Hepatocyte (in vitro differentiated cells): ENCODE data around the gene NAB2.

Experiments used
- EZH2phosphoT487 ChIP-seq: fragments of 200-600 bp; sonication (generic); IDR thresholded peaks from one replicate; pipeline ENCODE4 v1.6.1; 2018; ENCODE audit warnings: antibody characterized with exemption, mild to moderate bottlenecking, low read depth, moderate library complexity; ENCODE audit not compliant: unreplicated experiment, severe bottlenecking
- TF ChIP-seq, protein P1 (sequence below): fragments of 200-600 bp; sonication (generic); IDR thresholded peaks from 2 replicates; pipeline ENCODE4 v1.5.1; 2016; ENCODE audit warnings: antibody characterized with exemption, mild to moderate bottlenecking; ENCODE audit not compliant: poor library complexity

DNA sequence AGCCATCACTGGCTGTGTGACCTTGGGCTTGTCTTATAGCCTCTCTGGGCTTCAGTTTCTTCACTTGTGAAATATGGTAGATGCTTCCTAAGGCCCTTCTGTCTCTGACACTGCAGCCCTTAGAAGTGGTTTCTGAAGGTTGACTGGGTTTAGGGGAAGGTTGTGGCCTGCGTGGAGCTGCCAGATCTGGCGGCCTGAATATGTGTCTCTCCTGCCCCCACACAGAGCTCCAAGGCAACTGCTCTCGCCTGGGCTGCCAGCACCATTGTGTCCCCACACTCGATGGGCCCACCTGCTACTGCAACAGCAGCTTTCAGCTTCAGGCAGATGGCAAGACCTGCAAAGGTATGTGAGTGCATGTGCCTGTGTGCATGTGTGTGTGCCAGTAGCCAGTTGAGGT, 54.5 kb downstream of the NAB2 start:
- TF ChIP-seq, protein P1, sequence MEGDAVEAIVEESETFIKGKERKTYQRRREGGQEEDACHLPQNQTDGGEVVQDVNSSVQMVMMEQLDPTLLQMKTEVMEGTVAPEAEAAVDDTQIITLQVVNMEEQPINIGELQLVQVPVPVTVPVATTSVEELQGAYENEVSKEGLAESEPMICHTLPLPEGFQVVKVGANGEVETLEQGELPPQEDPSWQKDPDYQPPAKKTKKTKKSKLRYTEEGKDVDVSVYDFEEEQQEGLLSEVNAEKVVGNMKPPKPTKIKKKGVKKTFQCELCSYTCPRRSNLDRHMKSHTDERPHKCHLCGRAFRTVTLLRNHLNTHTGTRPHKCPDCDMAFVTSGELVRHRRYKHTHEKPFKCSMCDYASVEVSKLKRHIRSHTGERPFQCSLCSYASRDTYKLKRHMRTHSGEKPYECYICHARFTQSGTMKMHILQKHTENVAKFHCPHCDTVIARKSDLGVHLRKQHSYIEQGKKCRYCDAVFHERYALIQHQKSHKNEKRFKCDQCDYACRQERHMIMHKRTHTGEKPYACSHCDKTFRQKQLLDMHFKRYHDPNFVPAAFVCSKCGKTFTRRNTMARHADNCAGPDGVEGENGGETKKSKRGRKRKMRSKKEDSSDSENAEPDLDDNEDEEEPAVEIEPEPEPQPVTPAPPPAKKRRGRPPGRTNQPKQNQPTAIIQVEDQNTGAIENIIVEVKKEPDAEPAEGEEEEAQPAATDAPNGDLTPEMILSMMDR = no peak
- TF ChIP-seq EZH2phosphoT487 = no peak
